DND-41 (cell line): ENCODE measurements around the gene FBP2.

Source experiments
- CTCF ChIP-seq: IDR thresholded peaks from 2 replicates; pipeline ENCODE4 v1.5.1; 2012; ENCODE audit warnings: borderline replicate concordance, low read length, moderate library complexity, mild to moderate bottlenecking; ENCODE audit not compliant: poor library complexity, severe bottlenecking; ENCODE audit errors: extremely low read depth
- EZH2 ChIP-seq: IDR thresholded peaks from 3 replicates; pipeline ENCODE4 v1.6.1; 2012; ENCODE audit warnings: borderline replicate concordance, low read depth, mild to moderate bottlenecking, moderate library complexity, low read length, inconsistent platforms; ENCODE audit not compliant: severe bottlenecking

- TF ChIP-seq CTCF (no peak), EZH2 (no peak)
Observed at GRCh38 chr9:94593459-94594345, at the start of gene FBP2.
